ENCODE measurements around the gene SH3BP4.

The SH3BP4 gene

GRCh38 chr2:234949762-234950434, 1.9 kb upstream of the SH3BP4 start:
- no peak for DNase-seq

GRCh38 chr2:234950435-234950729, 1.4 kb upstream of the SH3BP4 start:
- DNase-seq, result no peak

DNA sequence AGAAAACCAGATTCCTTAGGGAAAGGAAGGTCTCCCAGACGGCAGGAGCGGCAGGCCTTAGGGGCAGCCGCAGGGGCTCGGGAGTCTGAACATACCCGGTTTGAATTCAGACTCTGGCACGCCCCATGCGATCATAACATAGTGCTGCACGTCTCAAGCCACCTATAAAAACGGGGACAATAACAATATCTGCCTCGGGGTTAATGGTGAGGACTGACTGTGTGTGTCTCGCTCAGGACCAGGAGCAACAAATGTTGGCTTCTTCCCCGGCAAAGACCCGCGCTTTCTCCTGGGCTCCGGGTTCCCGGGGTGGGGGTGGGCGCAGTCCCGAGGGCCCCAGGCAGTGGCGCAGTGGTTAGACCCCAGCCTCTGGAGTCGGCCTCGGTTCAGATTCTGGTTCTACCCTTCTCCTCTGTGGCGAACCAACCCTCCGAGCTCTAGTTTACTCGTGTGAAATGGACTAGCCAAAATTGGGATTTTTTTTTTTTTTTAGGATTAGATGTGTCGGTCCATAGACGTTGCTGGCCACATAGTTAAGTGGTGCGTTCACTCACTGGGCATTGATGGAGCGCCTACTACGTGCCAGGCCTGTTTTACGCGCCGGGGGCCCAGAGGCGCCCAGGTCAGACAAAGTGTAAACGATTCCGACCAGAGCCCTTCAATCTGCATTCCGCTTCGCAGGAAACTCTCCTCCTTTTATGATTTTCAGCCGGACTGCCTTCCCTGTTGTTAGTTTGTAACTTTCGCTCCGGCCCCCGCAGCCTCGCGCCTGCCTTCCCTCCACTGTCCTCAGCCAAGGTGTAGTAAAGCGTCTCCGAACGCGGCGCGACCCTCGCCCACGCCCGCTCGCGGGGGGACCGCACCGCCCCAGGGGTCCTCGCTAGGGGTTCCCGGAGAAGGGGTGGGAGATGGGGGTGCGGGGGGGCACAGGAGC, 820 bp upstream of the SH3BP4 start:
- DNase-seq, result no peak

GRCh38 chr2:234952270-234953115, 676 bp downstream of the SH3BP4 start:
- no peak for DNase-seq

GRCh38 chr2:234953116-234954031, 1.6 kb downstream of the SH3BP4 start:
- no peak for DNase-seq

DNA sequence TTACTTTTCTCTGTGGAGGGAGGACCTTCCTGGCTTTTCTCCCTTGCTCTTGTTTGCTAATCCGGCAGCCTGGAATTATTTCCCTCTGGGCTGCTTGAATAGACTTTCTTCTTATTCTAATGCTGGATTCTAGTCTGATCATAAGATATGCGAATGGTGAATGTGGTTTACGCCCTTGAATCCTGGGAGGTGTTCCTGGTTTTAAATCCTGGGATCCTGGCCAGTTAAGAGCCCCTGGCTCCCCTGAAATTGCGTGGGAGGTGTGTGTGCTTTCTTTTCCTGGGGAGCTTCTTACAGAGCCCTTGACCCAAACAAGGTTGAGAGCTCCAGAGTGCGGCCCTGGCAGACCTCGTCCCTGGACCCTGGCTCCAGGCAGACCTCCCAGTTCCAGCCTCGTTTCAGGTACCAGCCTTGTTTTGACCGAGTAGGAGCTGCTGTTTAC, 2.8 kb downstream of the SH3BP4 start:
- DNase-seq, result no peak

GRCh38 chr2:234955091-234955591, 3.3 kb downstream of the SH3BP4 start:
- no peak for DNase-seq

- no peak for DNase-seq
Measured at GRCh38 chr2:234955971-234956509, 4.2 kb downstream of the SH3BP4 start.

GRCh38 chr2:234957834-234958135, 6.0 kb downstream of the SH3BP4 start:
- no peak for DNase-seq

- DNase-seq, result no peak
Measured at GRCh38 chr2:234958311-234958710, 6.5 kb downstream of the SH3BP4 start.

DNA sequence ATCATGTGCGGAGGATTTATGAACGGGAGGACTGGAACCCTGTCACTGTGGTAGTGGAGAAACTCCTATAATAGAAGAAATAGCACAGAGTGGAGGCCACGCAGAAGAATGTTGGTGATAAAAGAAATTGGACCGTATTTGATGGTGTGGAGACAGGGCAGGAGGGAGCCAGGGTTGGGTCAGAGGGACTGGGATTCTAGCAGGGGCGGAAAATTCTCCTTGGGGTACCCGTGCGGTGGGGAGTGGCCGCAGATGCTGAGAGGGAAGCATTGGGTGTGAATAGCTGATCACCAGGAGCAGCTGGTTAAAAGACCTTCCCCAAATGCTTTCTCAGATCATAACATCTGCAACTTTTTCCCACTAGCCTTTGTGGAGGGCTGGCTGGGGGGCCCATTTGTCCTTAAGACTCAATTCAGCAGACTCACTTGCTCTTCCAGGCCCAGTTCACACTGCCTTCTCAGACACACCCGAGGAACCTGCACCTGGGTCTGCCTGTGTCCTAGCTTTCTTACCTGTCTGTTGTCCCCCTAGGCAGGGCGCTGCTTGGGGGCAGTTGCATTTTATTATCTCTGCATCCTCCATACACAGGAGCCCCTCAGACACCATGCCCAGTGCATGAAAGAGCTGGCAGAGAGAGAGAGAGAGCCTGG, 7.1 kb downstream of the SH3BP4 start:
- no peak for DNase-seq

DNA sequence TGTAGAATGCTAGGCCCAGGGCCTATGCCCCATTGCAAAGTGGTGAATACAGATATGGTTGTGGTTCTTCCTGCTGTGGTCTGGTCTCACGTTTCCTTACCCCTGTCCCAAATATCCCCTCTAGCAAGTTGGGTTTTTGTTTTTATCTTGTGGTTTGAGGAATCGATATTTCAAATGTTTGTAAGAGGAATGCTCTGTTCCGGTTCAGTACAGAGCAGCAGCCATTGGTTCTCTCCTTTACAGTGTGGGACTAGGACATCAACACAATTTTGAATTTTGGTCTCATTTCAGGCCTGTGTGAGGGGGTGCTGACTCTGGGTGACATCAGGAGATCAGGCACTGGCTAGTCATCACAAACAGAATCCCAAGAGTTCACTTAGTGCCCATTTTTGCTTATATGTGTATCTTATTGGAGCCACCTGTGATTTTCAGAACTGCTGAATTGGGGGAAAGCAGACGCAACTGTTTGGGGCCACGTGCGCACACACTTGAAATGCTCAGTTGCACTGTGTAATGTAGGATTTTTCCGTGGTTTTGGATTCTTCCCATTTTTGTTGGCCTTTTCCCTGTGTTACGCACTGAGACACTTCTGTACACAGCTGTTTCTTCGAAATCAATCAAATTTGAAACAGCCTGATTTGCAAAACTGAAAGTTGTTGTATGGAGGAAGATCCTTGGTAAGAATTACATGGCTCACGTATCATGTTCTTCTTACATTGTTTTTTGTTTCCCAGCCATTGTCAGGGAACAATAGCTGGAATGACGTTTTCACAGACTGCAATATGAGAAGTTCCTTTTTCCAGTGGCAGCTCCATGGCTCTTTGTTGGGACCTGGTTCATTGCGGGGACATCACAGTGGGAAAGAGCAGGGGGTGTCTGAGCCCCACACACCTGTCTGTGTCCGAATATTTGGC, 8.6 kb downstream of the SH3BP4 start:
- DNase-seq, result no peak

- DNase-seq, result no peak
Measured at GRCh38 chr2:234961784-234962183, 10.0 kb downstream of the SH3BP4 start.

- no peak for DNase-seq
Measured at GRCh38 chr2:234963773-234964615, 12.2 kb downstream of the SH3BP4 start.

- no peak for DNase-seq
Measured at GRCh38 chr2:234964631-234965461, 13.0 kb downstream of the SH3BP4 start.

DNA sequence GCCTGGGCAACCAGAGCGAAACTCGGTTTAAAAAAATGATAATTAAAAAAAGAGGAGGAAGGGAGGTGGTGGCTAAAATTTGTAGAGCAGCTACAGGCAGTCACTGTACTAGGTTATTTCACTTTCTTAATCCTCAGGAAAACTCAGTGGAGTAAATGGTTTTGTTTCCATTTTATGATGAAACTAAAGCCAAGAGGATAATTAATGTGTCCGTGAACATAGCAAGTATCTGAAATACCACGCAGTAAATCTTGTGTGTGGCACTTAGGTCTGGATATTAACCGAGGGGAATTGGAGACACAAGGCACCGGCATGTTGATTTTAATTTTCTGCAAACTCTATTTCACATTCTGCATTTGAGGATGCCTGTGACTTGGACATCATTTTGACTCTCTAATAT, 14.5 kb downstream of the SH3BP4 start:
- no peak for DNase-seq

GRCh38 chr2:234967201-234967869, 15.5 kb downstream of the SH3BP4 start:
- DNase-seq, result no peak

- DNase-seq, result no peak
Measured at GRCh38 chr2:234967870-234968208, 16.0 kb downstream of the SH3BP4 start.

Measured in activated gamma-delta T cell treated with Interleukin-2 at 50 U/mL for 16 hours (primary cell).